GM15510 (cell line): ENCODE results near the gene CREG1.

Experiments used
- POLR2A ChIP-seq: IDR thresholded peaks from 3 replicates; pipeline ENCODE4 v1.6.1; 2011; ENCODE audit warnings: borderline replicate concordance; ENCODE audit not compliant: insufficient read length; ENCODE audit errors: extremely low read depth

CREG1 gene

GRCh38 chr1:167553136-167554027 is at the start of gene CREG1:
TSS of gene CREG1 (minus strand) at chr1:167553762.
- peak; percentile 86 for TF ChIP-seq POLR2A

- TF ChIP-seq POLR2A, result no peak
Observed at GRCh38 chr1:167602840-167603239, 49.3 kb upstream of the CREG1 start.

GRCh38 chr1:167601442-167602383 is 48.2 kb upstream of the CREG1 start:
- TF ChIP-seq POLR2A, result no peak

- TF ChIP-seq POLR2A, result no peak
Observed at GRCh38 chr1:167599957-167600581, 46.5 kb upstream of the CREG1 start.

GRCh38 chr1:167594822-167595221 is 41.3 kb upstream of the CREG1 start:
- TF ChIP-seq POLR2A, result no peak

- TF ChIP-seq POLR2A, result no peak
Observed at GRCh38 chr1:167593860-167594259, 40.3 kb upstream of the CREG1 start.

GRCh38 chr1:167592475-167592874 is 38.9 kb upstream of the CREG1 start:
- no peak for TF ChIP-seq POLR2A

DNA sequence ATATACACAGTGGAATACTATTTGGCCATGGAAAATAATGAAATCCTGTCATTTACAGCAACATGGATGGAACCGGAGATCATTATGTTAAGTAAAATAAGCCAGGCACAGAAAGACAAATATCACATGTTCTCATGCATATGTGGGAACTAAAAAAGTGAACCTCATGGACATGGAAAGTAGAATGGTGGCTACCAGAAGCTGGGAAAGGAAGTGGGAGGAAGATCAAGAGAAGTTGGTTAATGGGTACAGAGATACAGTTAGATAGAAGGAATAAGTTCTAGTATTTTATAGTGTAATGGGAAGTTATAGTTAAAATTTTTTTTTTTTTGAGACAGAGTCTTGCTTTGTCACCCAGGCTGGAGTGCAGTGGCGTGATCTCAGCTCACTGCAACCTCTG is 34.8 kb upstream of the CREG1 start:
- no peak for TF ChIP-seq POLR2A

GRCh38 chr1:167587872-167588271 is 34.3 kb upstream of the CREG1 start:
- no peak for TF ChIP-seq POLR2A

- no peak for TF ChIP-seq POLR2A
Observed at GRCh38 chr1:167587342-167587741, 33.8 kb upstream of the CREG1 start.

DNA sequence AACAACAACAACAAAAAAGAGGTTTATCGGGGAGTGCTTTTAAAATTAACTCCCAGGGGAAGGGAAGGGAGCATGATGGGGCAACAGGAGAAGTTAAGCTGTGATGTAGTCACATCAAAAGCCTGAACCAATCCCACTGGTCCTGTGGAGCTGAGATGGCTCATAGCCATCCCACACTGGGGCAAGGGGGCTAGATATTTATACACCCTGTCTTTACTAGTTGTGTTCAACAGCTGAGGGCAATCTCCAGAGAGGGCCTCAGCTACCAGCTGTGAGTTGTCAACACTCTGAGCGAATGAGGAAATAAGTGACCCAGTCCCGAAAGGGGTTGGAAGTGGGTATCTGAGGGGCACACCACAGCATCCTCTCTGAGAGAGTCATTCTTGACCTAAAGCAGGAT is 31.0 kb upstream of the CREG1 start:
- TF ChIP-seq POLR2A, result no peak

GRCh38 chr1:167582722-167583121 is 29.2 kb upstream of the CREG1 start:
- TF ChIP-seq POLR2A, result no peak

DNA sequence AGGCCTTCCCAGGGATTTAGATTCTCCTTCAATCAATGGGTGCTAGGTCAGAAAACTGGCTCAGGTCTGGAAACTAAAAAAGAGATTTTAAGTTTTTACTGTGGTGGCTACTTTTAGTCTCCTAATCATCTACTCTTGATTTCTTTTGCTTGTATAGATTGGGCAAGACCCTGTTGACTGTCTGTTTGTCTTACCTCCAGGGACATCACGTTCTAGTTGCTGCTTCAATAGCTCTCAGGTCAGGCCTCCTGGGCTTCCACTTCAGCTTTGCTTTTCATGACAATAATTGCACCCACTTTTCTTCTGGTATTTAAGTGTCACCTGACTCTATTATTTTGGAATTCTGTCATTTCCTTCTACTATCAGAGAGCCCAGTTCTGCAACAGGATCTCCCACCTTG is 28.5 kb upstream of the CREG1 start:
- no peak for TF ChIP-seq POLR2A

DNA sequence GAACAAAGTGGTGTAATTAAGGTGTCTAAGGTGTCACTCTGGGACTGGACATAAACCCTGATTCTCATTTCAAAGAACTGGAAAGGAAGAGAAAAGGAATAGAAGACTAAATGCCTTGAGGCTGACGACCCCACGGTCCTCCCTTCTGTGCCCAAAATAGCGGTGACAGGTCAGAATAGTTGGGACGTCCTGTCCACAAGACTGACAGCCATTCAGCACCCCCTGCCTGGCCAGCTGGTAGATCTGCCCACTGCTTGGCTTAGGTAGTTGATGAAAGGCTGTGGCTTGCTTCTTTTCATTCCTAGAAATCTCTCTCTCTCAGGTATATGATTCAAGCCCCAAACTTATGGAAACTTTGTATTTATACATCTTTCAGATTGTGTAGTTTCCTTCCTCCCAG is 26.4 kb upstream of the CREG1 start:
- no peak for TF ChIP-seq POLR2A
